Germinal center (tissue), 1 donor: ENCODE results near the gene HEATR5B.

Source experiments
- DNase-seq: peaks from one replicate; pipeline ENCODE4 v3.0.0; 2012; ENCODE audit warnings: mixed read lengths, low spot score

Gene HEATR5B

DNA sequence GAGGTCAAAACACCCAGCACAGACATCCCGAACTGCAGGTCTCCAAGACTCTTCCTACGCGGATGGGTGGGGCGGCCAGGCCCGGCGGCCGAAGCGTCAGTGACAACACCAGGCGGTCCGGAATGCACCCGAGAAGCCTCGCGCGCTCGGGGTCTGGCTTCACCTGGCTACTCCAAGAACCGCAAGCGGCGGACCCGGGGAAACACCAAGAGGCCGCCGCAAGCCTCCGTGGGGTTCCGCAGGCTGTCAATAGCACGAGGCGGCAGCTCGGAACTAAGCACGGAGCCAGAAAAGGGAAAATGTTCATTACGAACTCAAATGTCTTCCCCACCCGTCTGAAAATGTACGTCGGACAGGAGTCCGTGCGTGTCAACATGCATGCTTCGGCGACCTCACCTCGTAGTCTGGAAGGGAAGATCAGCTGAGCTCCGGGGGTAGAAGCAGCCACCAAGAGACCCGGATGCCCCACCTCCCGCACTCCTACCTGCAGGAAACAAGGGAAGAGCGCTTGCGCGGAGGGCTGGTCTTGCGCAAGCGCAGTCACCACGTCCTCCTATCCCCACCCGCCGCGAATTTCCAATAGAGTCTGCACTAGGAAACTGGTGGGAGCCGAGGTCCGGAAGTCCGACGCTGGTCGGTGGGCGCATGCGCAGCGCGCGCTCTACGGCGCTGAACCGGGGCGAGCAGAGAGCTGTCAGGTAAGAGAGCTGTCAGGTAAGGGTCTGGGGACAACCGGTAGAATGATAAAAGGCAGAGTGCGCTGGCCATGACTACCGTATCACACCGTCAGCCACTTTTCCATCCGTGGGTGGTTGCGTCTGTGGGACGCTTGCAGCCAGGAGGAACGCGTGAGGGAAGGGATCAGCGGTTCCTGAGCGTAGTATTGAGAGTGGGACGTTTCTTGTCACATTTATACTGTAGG lies at the start of gene HEATR5B, which contains the start of gene GPATCH11:
TSS of gene HEATR5B (minus strand) at position 500 of the 922 bp plus-strand sequence. CDS start 958 bp downstream, outside the sequence.
TSS of gene GPATCH11 (plus strand) at position 646 of the 922 bp plus-strand sequence. CDS start 3,864 bp downstream, outside the sequence.
- DNase-seq, result peak; percentile 96

DNA sequence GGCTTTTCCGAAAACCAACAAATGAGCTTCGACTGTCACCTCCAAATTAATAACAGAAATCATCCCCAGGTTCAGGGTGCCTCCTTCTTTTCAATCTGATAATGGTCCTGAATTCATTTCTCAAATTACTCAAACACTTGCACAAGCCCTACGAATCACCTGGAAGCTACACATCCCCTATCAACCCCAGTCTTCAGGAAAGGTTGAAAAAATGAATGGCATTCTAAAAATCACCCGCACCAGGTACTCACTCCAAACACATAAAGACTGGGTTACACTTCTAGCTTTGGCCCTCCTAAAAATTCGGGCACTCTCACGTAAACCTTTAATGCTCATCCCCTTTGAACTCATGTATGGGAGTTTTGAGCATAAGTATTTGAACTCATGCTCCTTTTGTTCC lies 48.7 kb upstream of the HEATR5B start:
- DNase-seq, result no peak

- DNase-seq, result no peak
Observed at GRCh38 chr2:37125416-37125815, 41.2 kb upstream of the HEATR5B start.

GRCh38 chr2:37119157-37119556 lies 35.0 kb upstream of the HEATR5B start:
- DNase-seq, result no peak

DNA sequence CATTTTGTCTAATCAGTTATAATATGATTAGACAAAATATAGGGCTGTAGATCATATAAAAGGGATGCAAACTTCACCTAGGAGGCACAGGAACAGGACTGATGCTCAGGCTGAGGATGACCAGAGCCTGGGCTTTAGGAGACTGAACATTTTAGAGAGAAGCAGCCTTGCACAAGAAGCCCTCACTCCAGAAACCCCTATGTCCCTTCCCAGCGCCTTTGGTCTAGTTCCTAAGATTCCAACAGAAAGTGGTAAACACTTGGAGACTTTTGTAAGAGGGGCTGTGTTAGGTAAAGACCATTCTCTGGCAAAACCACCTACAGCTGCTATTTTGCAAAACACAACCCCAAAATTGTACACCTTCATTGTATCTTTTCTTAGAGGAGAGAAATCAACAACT lies 33.4 kb upstream of the HEATR5B start:
- no peak for DNase-seq

DNA sequence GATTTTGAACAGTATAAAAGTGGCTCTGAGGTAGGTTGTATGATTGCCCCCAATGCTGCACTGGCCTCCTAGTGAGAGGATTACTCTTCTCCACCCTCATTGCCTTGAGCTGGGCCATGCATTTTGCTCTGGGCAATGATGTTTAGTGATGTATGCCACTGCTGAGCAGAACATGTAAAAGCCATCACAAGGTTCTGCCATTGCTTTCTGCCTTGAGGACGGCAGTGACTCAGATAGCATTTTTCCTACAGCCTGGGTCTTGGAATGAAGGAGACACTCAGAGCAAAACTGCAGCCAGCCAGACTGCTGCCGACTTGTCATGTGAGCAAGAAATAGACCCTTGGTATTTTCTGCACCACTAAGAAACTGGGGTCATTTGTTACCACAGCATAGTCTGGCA lies 27.8 kb upstream of the HEATR5B start:
- DNase-seq, result no peak

DNA sequence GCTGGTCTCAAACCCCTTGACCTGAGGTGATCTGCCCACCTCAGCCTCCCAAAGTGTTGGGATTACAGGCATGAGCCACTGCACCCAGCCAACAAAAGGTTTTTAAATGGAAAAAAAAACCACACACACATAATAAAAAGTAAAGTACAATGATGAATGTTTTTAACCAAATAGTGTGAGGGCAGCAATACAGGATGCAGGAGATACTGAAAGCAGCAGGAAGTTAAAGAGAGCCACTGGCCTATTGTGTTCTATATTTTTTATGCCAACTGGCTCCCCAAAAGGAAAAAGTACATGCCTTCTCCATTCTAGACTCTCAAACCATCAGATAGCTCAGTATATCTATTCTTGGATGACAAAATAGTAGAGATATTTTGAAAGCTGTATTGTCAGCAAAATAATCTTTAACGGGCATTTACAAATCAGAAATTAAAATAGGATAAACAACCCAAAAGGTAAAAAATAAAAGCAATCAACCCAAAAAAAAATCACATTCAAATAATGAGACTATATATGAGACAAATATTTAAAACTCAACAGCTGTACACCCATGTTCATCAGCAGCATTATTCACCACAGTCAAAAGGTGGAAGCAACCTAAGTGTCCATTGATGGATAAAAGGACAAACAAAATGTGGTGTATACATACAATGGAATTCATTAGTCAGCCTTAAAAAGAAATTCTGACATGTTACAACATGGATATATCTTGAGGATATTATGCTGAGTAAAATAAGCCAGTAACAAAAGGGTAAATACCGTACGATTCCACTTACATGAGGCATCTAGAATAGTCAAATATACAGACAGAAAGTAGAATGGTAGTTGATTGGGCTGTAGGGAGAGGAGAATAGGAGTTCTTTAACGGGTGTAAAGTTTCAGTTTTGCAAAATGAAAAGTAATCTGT lies 26.4 kb upstream of the HEATR5B start:
- DNase-seq, result no peak

- DNase-seq, result no peak
Observed at GRCh38 chr2:37109523-37109922, 25.4 kb upstream of the HEATR5B start.

- no peak for DNase-seq
Observed at GRCh38 chr2:37105150-37105549, 21.0 kb upstream of the HEATR5B start.

- no peak for DNase-seq
Observed at GRCh38 chr2:37104178-37104577, 20.0 kb upstream of the HEATR5B start.

DNA sequence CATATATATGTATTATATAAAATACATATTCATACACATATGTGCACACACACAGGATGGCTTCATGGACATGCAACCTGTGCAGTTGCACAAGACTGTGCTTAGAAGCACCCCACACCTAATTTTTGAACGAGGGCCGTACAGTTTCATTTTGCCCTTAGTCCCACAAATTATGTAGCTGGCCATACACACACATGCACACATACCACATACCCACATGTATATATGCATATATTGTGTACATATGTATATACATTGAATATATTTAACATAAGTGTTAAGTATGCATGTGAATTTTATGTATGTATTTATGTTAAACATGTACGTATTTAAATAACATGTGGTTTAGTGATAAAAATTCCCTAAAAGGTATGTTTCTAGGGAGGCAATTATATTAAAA lies 18.4 kb upstream of the HEATR5B start:
- no peak for DNase-seq

DNA sequence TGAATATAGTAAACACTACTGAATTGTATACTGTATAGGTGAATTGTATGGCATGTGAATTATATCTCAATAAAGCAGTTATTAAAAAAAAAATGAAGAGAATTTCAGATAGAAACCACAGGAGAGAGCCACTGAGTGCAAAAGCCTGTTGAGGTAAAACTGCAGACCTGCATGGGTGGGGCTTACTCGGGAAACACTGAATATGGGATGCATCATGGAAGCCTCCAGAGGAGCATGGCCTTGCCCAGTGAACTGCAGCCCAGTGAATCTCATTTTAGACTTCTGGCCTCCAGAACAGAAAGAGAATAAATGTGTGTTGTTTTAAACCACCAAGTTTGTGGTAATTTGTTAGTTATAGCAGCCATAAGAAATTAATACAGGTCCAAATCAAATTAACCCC lies 15.9 kb upstream of the HEATR5B start:
- DNase-seq, result no peak

DNA sequence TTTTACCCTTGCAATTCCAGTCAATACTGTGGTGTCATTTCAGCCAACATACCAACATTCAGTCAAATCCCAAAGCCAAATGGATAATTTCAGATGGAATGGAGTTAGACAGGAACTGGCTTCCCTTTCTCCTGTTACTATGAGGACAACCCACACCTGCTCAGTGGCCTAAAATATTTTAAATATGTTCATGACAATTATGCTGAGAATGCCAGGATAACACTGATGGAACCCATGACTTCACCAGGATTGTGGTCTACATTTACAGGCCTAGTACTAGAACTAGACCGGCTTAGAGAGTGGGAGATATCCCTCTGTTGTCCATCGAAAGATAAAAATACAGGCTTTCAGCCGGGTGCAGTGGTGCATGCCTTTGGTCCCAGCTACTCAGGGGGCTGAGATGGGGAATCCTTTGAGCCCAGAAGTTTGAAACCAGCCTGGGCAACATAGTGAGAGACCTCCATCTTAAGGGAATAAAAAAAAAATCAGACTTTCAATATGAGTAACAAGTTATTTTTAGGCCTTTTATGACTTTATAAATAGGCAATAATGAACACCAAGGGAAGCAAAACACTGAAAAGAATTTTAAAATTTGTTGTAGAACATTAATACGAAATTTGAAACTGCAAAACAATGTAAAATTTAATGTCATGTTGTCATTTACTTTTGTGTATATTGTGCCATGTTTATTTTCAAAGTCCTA lies 14.4 kb upstream of the HEATR5B start:
- DNase-seq, result no peak

DNA sequence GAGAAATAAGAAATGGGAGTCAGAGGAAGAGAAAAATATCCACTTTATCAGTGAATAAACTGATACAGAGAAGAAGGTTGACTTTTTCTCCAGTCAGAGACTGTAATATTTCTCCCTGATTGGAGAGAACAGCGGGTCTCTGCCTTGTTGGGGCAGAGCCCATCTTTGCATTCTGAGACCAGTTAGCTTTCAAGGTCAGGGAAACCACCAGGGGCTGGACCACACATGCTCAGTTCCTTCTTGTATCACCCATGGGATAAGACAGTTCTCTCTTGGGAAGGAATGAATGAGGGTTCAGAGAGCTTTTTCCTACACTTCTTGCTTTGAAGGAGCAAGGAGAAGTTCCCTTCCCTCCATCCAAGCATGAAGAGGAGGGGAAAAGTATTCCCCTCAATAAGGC lies 12.4 kb upstream of the HEATR5B start:
- no peak for DNase-seq

DNA sequence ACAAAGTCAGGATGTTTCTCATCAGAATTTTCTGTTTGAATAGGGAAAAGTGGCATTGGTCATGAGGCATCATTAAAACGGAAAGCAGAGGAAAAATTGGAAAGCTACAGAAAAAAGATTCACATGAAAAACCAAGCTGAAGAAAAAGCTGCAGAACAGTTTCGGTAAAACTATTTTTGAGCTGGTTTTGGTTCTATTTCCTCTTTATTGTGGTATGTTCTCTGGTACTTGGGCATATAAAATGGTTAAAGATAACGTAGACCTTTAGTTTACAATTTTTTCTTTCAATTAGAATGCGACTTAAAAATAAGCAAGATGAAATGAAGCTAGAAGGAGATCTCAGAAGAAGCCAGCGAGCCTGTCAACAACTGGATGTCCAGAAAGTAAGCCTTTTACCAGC lies 7.7 kb upstream of the HEATR5B start:
- DNase-seq, result peak; percentile 29

DNA sequence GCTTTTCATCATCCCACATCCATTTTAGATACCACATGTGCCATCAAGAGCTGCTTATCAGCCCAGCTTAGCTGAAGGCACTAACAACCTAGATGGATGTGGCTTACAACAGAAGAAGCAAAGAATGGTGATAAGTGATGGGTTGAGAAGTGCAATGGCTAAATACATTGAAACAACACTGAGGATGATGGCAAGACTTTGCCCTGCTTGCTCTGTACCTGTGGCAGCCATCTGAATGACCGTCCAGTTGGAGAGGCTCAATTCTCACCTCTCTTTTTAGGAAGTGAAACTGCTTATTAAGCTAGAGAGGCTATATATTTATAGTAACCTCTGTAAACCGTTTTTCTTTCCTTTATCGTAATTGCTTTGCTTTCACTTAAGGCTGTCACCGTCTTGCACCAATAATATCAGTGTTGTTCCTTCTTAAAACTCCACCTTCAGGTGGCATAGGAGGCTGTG lies 5.9 kb upstream of the HEATR5B start:
- peak; percentile 20 for DNase-seq

- no peak for DNase-seq
Observed at GRCh38 chr2:37085731-37086147, 1.6 kb upstream of the HEATR5B start.

DNA sequence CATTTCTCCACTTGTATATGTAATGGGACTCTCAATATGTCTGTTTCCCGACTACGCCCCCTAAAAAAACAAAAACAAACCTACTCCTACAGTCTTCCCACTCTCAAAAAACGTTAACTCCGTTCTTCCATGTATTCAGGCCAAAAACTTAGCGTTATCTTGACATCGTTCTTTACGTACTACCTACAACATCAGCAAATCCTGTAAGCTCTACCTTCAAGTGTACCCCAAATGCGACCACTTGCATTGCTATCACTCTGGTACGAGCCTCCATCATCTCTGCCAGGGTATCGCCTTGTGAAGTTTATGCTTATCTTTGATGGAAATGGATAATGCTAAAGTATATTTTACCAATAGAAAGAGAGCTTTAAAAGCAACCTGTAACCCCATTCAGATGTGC lies 625 bp upstream of the HEATR5B start:
- DNase-seq, result peak; percentile 8

- DNase-seq, result peak; percentile 5
Observed at GRCh38 chr2:37080689-37081088, 3.5 kb downstream of the HEATR5B start.

GRCh38 chr2:37080266-37080665 lies 3.9 kb downstream of the HEATR5B start:
- no peak for DNase-seq

GRCh38 chr2:37070931-37071330 lies 13.2 kb downstream of the HEATR5B start:
- DNase-seq, result no peak

DNA sequence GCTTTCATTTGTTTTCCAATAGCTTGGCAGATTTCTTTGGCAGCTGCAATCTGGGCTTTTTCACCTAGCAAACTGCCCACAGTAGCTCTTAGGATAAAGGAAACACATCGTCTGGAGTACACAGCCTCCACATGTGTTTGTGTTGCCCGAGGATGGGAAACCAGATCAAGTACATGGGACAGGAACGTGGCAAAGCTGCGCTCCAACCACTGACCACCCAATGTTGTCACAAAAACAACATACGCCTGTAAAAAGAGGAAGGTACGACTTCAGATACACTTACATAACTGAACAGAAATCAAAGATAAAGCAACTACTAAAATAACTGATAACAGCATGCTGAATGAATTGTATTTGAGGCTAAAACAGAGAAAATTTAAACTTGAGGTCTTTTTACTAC lies 15.5 kb downstream of the HEATR5B start:
- DNase-seq, result no peak
